GM21576 (cell line): ENCODE measurements around the gene BCAR1.
"Not testable (repeated sequence)": the region's sequence is repeated elsewhere in the genome, so short reads cannot be mapped to it uniquely, and the experiment has no call there.

ENCODE experiments used
- ATAC-seq: cut with Tn5 transposase; IDR thresholded peaks from one replicate; pipeline ENCODE4 v1.9.1; 2021; ENCODE audit warnings: mild to moderate bottlenecking, moderate library complexity; ENCODE audit not compliant: unreplicated experiment

Gene BCAR1

GRCh38 chr16:75256696-75257343 is 5.4 kb upstream of the BCAR1 start:
- no peak for ATAC-seq

- no peak for ATAC-seq
These were observed 4.7 kb upstream of the BCAR1 start for GRCh38 chr16:75256059-75256571.

DNA sequence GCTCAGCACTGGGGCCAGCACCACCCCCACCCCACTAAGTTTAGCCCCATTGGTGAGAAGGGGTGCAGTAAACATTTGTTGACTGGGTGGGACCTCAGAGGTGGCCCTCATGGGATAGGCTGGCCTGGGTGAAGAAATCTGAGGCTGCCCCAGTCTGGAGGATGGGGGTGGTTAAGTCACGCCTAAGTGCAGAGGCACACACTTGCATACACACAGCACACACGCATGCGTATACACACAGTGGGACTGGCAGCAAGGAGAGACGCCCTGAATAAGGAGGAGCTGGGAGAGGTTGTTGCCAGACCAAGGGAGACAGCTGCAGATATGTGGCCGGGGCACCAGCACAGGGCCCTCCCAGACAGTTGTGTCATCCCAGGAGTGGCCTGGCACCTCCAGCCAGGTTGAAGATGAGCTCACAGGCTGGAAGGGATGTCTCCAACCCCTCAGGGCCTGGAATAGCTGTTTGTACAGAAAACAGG is 3.0 kb upstream of the BCAR1 start:
- ATAC-seq = no peak

GRCh38 chr16:75252946-75253911 is 1.8 kb upstream of the BCAR1 start:
- ATAC-seq = no peak

DNA sequence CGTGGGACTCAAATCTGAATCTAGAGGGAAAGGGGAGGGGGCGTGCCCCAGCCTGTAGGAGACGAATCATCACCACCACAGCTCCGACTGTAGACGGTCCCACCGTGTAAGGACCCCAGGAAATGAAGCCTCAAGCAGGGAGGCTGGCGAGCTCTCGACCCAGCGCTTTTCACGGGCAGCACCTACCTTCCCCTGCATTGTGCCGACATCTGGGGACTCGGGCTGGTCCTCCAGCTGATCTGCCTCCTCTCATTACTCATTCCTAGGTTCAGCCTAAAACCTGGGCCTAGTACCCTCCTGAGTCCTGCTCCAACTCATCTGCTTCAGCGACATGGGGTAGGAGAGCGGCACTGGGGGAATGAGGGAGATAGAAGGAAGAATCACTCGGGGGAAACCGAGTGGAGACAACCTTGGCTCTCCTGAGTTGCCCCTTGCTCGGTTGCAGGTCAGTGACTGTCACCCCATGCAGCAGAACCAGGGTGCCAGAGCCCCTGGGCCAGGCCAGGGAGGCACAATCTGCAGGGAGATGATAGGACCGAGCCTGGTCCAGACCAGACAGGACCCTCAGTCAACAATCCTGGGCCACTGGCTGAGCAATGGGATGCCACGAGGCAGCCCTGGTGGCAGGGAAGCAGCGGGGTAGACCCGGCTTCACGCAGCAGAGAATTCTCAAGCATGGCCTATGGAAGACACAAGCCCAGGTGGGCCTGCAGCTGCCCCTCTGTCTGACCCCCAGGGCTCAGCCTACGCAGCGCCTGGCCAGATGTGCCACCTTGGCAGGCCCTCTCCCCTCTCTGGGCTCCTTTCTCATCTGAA is 833 bp upstream of the BCAR1 start:
- ATAC-seq = no peak

- no peak for ATAC-seq
These were observed 580 bp downstream of the BCAR1 start for GRCh38 chr16:75250809-75251279.

- no peak for ATAC-seq
These were observed 1.2 kb downstream of the BCAR1 start for GRCh38 chr16:75250089-75250808.

DNA sequence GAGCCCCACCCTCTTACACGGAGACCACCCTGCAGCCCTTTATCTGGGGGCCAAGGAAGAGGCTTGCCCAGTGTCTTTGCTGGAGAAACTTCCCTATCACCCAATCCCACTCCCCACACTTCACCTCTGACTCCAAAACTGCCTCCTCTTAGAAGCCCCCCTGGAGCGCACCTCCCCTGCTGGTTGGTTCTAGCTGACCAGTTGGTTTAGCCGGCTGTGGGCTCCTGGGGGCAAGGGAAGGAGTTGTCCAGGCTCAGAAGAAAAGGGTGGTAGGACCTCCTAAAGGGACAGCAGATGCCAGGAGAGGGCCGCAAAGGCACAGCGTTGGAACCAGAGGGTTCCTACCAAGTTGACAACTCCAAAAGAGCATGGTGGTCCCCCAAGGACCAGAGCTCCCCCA is 2.0 kb downstream of the BCAR1 start:
- ATAC-seq = no peak

DNA sequence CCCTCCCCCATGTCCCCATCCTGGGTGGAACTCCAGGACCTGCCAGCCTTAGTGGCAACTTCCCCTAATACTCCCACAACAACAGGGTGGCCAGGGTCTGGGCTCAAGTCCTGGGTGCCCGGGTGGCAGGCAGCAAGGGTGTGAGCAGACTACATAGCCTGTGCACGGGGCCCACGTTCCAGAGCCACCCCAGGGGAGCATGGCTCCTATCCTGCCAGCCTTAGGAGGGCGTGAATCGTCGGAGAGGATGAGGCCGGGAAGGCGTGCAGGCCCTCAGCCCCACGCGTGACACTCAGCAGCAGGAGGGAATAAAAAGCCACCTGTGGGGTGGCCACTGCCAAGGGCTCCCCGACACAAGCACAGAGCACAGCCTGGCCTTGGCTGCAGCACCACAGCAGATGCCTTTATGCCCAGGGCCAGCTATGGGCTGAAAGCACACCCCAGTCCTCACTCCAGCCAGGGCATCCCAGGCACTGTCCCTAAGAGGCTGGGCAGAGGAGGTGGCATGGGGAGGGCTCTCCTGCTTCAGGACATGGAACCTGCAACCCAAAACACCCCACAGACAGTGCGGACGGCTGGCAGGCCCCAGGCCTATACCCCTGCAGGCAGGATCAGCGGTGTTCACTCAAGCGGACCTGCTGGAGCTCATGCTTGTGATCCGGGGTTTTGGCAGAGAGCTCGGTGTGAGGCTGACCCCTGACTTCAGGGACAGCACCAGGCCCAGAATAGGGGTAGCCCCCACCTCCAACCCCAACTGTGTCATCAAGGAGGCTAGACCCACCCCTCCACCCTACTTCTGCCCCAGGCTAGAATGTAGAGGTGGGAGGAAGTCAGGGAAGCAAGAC is 2.7 kb downstream of the BCAR1 start:
- no peak for ATAC-seq

- no peak for ATAC-seq
These were observed 3.3 kb downstream of the BCAR1 start for GRCh38 chr16:75248142-75248535.

GRCh38 chr16:75247249-75247648 is 4.2 kb downstream of the BCAR1 start:
- ATAC-seq = no peak

DNA sequence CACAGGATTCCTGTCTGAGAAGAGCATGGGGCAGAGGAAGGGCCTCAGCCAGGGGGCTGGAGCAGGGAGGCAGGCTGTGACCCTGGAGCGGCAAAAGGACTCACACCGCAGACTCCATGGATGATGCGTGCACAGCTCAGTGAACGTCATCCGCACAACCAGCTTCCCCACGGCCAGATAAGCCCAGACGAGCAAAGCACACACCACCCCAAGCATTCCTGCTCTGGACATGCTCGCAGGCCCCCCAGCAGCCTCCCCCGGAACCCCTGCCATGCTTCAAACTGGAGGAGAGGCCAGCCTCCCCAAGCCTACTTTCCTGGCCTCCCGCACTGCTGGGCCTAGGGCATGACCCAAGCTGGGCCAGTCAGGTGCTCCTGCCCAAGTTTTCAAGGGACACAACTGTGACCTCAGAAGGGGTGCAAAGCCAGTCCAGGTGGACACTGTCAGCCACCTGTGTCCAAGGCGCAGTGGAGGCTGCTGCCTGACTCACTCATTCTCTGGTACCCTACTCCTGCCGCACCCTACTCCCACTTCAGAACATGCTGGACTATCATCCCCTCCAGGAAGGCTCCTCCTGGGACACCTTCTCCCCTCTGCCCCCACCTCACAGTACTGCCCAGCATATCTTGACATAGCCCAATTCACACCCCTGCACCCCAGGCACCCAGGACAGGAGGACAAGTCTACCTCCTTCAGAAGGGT is 4.8 kb downstream of the BCAR1 start:
- no peak for ATAC-seq

DNA sequence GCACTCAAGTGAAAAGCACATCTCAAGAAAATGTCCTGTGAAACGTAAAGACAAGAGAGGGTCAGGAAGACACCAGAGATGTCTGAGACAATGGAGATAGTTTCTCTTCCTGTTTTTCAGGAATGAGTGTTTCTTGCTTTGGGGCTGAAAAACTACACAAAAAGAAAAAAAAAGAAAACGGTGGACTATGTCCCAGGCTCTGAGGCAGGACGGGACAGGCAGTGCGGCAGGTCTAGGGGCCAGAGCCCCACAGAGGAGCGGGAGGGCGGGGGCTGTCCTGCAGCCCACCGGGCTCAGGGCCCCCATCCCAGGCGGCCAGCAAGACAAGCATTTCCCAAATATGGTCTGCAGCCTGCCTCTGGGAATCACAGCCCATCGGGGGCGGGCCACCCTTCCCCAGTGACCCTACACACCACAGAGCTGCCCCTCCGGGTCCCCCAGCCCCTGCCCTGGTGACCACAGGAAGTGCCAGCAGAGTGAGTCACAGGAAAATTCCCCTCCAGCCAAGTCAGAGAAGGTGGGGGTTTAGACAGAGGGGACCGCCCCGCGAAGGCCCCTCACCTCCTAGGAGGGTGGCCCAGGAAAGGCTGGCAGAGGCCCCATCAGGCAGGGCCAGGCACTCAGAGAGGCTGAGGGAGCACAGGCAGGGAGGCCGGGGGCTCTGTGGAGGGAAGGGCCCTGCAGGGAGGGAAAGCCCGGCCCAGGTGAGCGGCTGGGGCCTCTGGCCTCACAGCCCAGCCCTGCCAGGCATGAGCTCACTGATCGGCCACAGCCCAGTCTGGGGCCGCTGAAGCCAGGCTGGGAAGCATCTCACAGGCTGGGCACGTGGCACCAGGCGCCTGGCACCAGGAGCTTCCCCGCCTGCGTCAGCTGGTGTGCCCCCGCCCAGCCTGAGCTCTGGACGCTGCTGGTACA is 6.3 kb downstream of the BCAR1 start:
- peak; percentile 37 for ATAC-seq

GRCh38 chr16:75244225-75244809 is 7.1 kb downstream of the BCAR1 start:
- ATAC-seq = no peak

GRCh38 chr16:75243667-75244224 is 7.7 kb downstream of the BCAR1 start:
- no peak for ATAC-seq

GRCh38 chr16:75242436-75243078 is 8.9 kb downstream of the BCAR1 start:
- not testable (repeated sequence) for ATAC-seq
